ENCODE measurements around the gene PFKL.

The PFKL gene

DNA sequence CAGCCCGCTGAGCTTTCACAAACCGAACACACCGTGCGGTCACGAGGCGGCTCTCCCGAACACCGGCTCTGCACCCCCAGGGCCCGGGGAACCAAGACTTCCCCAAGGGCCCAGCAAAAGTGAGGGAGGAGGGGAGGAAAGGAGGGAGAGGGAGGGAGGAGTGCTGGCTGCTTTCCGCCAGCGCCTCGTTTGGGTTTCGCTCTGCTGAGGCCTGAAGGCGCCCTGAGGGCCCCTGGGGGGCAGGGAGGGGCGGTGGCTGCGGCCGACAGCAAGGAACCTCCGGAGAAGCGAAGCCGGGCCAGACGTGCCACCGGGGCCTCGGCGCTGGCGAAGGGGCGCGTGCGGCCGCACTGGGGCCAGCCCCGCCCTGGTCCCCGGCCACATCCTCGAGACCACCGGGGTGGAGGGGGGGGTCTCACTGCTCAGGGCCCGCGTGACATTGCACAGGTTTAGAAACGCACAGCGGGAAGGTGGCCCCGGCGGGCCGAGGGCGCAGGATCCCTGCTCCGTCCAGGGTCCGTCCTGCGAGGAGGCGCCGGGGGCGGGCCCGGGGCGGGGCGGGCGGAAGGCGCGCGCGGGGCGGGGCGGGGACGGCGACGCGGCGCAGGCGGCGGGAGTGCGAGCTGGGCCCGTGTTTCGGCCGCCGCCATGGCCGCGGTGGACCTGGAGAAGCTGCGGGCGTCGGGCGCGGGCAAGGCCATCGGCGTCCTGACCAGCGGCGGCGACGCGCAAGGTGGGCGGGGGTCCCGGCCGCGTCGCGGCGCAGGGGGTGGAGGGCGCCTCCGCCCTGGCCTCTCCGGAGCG, at the start of gene PFKL:
TSS of gene PFKL (plus strand) at position 596 of the 804 bp plus-strand sequence. CDS start at position 649, 53 bp downstream.
- DNase-seq, result peak; percentile 65

DNA sequence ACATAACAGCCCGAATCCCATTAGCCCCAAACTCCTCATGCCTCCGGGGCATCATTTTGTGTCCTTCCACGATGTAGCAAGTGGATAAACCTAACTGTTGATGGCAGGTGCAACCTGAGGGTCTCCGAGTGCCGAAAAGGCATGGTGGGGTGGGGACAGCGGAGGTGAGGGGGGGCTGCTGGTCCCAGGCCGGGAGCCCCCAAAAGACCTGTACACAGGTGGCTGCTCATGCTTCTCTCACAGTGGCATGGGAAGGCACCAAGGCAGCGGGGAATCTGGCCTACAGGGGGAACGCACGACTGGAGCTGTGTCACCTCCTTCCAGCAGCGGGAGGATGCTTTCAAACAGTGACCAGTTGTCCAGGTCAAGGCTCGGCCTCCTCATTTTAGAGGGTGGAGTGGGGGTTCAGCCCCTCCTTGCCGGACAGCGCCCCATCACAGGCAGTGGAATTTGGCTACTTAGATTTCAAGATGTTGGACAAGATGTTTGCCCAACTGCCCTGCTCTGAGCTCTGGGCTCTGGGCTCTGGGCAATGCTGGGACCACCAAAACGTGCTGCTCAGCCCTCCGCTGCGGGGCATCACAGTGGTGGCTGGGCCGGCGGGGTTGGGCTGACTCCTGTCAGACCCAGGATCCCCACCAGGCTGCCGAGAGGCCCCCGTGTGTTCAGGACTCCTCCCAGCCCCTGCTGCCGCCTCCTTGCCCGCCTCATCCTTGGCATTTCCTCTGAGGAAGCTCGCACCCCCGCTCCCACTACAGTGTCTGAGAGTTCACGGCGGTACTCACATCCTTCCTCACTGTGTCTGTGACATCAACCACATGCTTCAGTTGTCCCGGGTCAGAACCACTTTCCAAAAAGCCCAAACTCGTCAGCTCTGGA, 45.8 kb upstream of the PFKL start:
- no peak for DNase-seq

DNA sequence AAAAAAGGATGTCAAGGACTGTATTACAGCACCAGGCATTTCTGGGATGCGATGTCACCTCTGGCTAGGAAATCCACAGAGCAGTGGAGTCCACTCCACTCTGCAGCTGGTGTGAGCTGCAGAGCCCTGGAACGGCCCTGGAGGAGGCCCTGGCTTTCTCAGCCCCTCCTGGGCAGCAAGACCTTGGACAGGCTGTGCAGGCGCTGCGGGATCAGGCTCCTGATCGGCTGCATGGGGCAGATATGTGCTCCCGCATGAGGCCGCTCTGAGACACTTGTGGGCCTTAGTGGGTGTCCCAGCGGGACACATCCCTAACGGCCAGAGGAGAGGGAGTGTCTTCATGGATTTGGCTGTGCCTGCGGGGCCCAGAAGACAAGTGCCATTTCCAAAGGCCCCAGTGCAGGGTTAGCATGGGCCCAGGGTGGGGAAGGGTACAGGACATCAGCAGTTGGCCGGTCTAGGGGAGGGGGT, 44.3 kb upstream of the PFKL start:
- no peak for DNase-seq

- DNase-seq, result no peak
Measured at GRCh38 chr21:44258056-44258725, 41.7 kb upstream of the PFKL start.

- no peak for DNase-seq
Measured at GRCh38 chr21:44259082-44259705, 40.7 kb upstream of the PFKL start.

GRCh38 chr21:44260066-44260465, 39.8 kb upstream of the PFKL start:
- DNase-seq, result no peak

DNA sequence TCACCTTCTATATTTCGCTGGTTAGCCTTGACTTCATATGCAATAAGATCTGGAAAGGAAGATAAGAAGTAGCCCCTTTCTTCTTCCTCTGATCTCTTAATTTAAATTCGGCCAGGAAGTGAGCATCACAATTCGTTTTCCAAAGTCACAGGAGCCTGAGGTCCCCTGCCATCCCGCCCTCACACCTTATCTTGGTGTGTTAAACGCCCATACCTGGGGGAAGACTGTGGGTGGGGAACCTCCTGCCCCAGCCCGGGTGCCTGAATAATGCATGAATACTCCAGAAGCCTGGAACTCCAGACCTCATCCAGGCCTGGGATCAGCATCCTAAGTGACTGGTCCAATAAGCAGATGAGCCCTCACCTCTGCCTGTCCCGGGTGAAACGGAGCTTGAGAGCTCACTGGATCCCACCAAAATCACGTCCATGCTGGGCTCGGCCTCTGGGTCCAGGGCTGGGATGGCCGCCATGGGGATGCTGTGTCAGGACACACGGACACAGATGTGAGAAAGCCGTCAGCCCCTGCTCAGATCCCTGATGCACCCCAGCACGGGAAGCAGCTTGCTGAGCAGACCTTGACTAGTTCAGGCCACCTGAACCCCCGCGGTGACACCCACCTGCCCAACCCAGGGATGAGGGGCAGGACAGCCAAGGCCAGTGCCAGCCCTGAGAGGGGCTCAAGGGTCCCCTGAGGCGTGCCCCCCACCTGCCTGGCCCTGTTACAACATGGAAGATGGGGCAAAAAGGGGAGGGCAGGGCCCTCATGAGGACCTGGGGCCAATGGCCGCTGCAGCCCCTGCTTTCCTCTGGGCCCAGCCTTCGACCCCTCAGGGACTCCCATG, 38.8 kb upstream of the PFKL start:
- DNase-seq, result no peak

DNA sequence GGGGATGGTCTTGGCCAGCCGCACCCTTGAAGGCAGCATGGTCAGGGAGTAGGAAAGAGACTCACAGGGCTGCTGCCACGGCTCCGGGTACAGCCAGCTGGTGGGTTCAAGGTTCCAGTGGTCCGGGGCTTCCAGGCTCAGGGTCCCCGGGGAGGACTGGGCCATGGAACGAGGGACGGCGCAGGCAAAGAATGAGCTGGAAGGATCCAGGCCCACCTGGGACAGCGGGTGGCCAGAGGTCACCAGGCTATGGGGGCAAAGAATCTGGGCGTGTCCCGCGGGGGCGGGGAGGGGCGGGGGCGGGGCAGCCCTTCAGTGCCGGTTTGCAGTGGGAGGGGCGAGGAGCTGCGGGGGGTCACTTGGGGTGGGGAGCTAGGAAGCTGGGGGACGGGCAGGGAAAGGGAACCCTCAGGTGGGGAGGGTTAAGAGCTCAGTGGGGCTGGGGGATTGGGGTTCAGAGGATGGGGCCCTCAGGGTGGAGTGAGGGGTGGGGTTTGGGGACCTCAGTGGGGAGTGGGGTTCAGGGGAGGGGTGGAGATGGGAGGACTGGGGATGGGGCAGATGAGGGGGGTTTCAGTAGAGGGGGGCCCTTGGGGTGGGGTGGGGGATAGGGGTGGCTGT, 38.1 kb upstream of the PFKL start, which contains the start of gene DNMT3L:
TSS of gene DNMT3L (minus strand) at position 223 of the 621 bp plus-strand sequence. CDS start 638 bp downstream, outside the sequence.
- no peak for DNase-seq

GRCh38 chr21:44262338-44263056, 37.4 kb upstream of the PFKL start:
- DNase-seq, result no peak

- no peak for DNase-seq
Measured at GRCh38 chr21:44263221-44263760, 36.6 kb upstream of the PFKL start.

- DNase-seq, result no peak
Measured at GRCh38 chr21:44263768-44264167, 36.1 kb upstream of the PFKL start.

GRCh38 chr21:44265734-44266270, 34.1 kb upstream of the PFKL start:
- DNase-seq, result no peak

- peak; percentile 5 for DNase-seq
Measured at GRCh38 chr21:44267655-44268142, 32.2 kb upstream of the PFKL start.

DNA sequence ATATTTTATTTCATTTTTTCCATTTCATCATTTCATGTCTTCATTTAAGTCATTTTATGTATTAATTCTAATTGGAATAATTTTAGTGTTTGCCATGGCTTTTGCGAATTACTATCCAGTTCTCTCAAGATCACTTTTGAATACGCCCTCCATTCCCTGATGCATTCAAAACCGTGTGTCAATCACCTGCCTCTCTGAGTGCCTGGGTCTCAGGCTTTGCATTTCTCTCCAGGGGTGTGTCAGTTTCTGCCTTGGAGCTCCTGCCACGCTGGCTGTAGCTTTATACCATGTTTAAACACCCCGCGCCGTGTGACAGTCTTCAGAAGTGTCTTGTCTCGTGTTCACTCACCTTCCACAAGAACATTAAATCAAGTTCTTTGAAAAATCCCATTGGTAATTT, 30.8 kb upstream of the PFKL start:
- no peak for DNase-seq

DNA sequence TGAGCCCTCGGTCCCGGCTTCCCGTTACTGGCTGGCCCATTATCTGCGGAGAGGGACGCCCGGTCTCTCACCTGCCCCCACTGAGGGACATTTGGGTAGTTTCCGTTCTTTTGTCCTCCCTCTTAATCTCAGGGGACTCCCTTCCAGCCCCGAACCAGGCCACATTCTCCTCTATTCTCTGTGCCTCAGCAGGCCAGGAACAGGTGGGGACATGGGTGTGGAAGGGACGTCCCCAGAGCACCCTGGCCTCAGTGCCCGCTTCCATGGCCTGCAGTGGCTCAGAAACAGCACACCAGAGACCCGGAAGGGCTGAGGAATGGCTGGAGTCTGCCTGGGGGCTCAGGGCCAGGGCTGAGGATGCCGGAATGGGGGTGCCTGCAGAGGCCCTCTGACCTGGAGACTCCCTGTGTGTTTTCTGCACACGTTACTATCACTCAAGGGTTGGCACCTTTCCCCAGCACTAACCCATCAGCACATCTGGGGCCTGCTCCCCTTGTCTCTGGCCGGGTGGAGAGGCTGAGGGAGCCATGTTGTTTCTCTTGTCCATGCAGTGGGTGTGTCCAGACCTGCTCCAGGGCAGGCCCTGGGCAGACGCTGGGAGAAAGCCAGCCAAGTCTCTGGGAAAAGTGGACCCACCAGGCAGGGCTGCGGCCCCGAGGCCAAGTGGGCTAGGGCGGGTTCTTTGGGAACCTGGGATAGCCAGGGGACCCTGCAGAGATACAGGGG, 28.1 kb upstream of the PFKL start:
- DNase-seq, result no peak

GRCh38 chr21:44272284-44272858, 27.5 kb upstream of the PFKL start:
- DNase-seq, result no peak

GRCh38 chr21:44273046-44273445, 26.8 kb upstream of the PFKL start:
- no peak for DNase-seq

- no peak for DNase-seq
Measured at GRCh38 chr21:44275041-44275440, 24.8 kb upstream of the PFKL start.

Data from hematopoietic multipotent progenitor cell treated with erythropoietin and hydrocortisone succinate and interleukin-3 and kit ligand, for 8 days (in vitro differentiated cells).